ENCODE measurements around the gene EIF2A. TPM values are rescaled to one million over a fixed set of nuclear protein-coding genes. Genes with fewer than 3 reads are reported as not detected.

EIF2A gene
- polyA plus RNA-seq, 2 of the 4 experiments (the other 2 are of a cell fraction) = 105 to 141 TPM

GRCh38 chr3:150508401-150508800, 38.2 kb upstream of the EIF2A start:
- FAIRE-seq = peak; percentile 7
- H3K4me2 ChIP-seq = no peak overlapping the region
- TF ChIP-seq HOXA7 (CRISPR knock-in tag; IDR thresholded peaks at IDR 0.05) (no peak), TP53 (CRISPR knock-in tag; IDR thresholded peaks at IDR 0.05) (no peak), NFE2L2 (conservative IDR thresholded peaks at IDR 0.05; ENCODE audit: low read length) (no peak)
- no peak overlapping the region for H3K4me3 ChIP-seq
- POLR2A ChIA-PET = no interaction called here
- no peaks in the 10 kb centered on the region for H3K4me1 ChIP-seq
- CTCF ChIA-PET = interaction anchor here (6.1 kb wide), 1 partner anchor 13 kb away, joined by 45 read pairs; no protein-coding TSS in a partner anchor
- no peak for DNase-seq (ENCODE audit: low read depth in 1 of 2, low spot score in 1 of 2)
- 0 out of 3 replicates have a peak, but pooled peaks cover 2% of the 10 kb centered on the region for H3K9me3 ChIP-seq
- ATAC-seq = no peak
- H3K27ac ChIP-seq = no peak overlapping the region

- Histone ChIP-seq H3K4me1 (no peaks in the 10 kb centered on the region), H3K9me3 (0 out of 3 replicates have a peak, but pooled peaks cover 2% of the 10 kb centered on the region), H3K27ac (no peak overlapping the region), H3K4me2 (no peak overlapping the region), H3K4me3 (no peak overlapping the region)
- WGBS (ENCODE audit: missing lambda C conversion rate) = 58% methylated on average over 2 of the region's 2 CpGs
- ChIA-PET CTCF (no interaction called here), POLR2A (no interaction called here)
- FAIRE-seq (no peak), ATAC-seq (no peak), DNase-seq (ENCODE audit: low read depth in 1 of 2, low spot score in 1 of 2) (no peak)
- no peak for TF ChIP-seq SMC3 (IDR thresholded peaks at IDR 0.05)
- TF ChIP-seq RAD21 (conservative IDR thresholded peaks at IDR 0.05 in 1 of 2, IDR thresholded peaks at IDR 0.05 in 1 of 2) = no peak
- no peak for TF ChIP-seq FOXS1 (CRISPR knock-in tag; IDR thresholded peaks at IDR 0.05)
- no peak for TF ChIP-seq HDAC2 (IDR thresholded peaks at IDR 0.05)
- no peak for TF ChIP-seq CTCF (IDR thresholded peaks at IDR 0.05)
- TF ChIP-seq MAFK (IDR thresholded peaks at IDR 0.05; ENCODE audit: partially characterized antibody) = no peak
- TF ChIP-seq ESRRA (IDR thresholded peaks at IDR 0.05; ENCODE audit: borderline replicate concordance, low read length) = no peak
- TF ChIP-seq HES2 (IDR thresholded peaks at IDR 0.05) = no peak
- TF ChIP-seq CBX2 (IDR thresholded peaks at IDR 0.05; ENCODE audit: borderline replicate concordance, low read depth) = no peak
- TF ChIP-seq KDM1A (IDR thresholded peaks at IDR 0.05; ENCODE audit: low read depth) = no peak
- no peak for TF ChIP-seq USF2 (IDR thresholded peaks at IDR 0.05)
- no peak for TF ChIP-seq CEBPB (IDR thresholded peaks at IDR 0.05)
These were observed 36.8 kb upstream of the EIF2A start for GRCh38 chr3:150509780-150510179.

GRCh38 chr3:150511122-150511821, 35.3 kb upstream of the EIF2A start:
- ATAC-seq = no peak
- 88% methylated on average over 4 of the region's 4 CpGs for WGBS (ENCODE audit: missing lambda C conversion rate)
- TF ChIP-seq FOSL2 (IDR thresholded peaks at IDR 0.05) (no peak), FOSL2 (CRISPR knock-in tag; IDR thresholded peaks at IDR 0.05) (no peak), EHF (CRISPR knock-in tag; IDR thresholded peaks at IDR 0.05) (no peak), HEYL (CRISPR knock-in tag; IDR thresholded peaks at IDR 0.05) (no peak), RCOR1 (IDR thresholded peaks at IDR 0.05; ENCODE audit: low read depth, low read length) (no peak), ZFP36 (IDR thresholded peaks at IDR 0.05; ENCODE audit: borderline replicate concordance, partially characterized antibody) (no peak), RNF2 (IDR thresholded peaks at IDR 0.05; ENCODE audit: borderline replicate concordance, low read depth) (no peak), RAD21 (conservative IDR thresholded peaks at IDR 0.05 in 1 of 2, IDR thresholded peaks at IDR 0.05 in 1 of 2) (no peak), CBX2 (IDR thresholded peaks at IDR 0.05; ENCODE audit: borderline replicate concordance, low read depth) (no peak), KDM1A (IDR thresholded peaks at IDR 0.05; ENCODE audit: low read depth) (no peak), HDAC2 (IDR thresholded peaks at IDR 0.05) (no peak), MAFK (IDR thresholded peaks at IDR 0.05; ENCODE audit: partially characterized antibody) (no peak), TP53 (CRISPR knock-in tag; IDR thresholded peaks at IDR 0.05) (no peak), FOXS1 (CRISPR knock-in tag; IDR thresholded peaks at IDR 0.05) (no peak), GATA3 (IDR thresholded peaks at IDR 0.05; ENCODE audit: borderline replicate concordance) (no peak), CHD2 (IDR thresholded peaks at IDR 0.05; ENCODE audit: low read length, partially characterized antibody) (no peak), CEBPB (IDR thresholded peaks at IDR 0.05) (no peak), RARB (CRISPR knock-in tag; IDR thresholded peaks at IDR 0.05) (no peak), CTCF (IDR thresholded peaks at IDR 0.05) (no peak)
- Histone ChIP-seq H3K4me3 (no peak overlapping the region), H3K27ac (no peak overlapping the region), H3K9me3 (0 out of 3 replicates have a peak, but pooled peaks cover 2% of the 10 kb centered on the region), H3K4me2 (no peak overlapping the region), H3K4me1 (no peaks in the 10 kb centered on the region)
- FAIRE-seq = peak; percentile 7
- POLR2A ChIA-PET = no interaction called here
- CTCF ChIA-PET = interaction anchor here (0.7 kb wide), 1 partner anchor 37 kb away, joined by 3 read pairs; no protein-coding TSS in a partner anchor
- DNase-seq (ENCODE audit: low read depth in 1 of 2, low spot score in 1 of 2) = no peak
